H1 (cell line): ENCODE data around the gene PNRC2. TPM values are rescaled to one million over a fixed set of nuclear protein-coding genes. Genes with fewer than 3 reads are reported as not detected.

Experiments used
- CTCF ChIA-PET: fragments of 300-600 bp; sonication (Branson Sonifier 250); formaldehyde crosslinking; loops from one replicate; lab custom pipeline; 2021; ENCODE audit not compliant: partially characterized antibody; lab: Charles Lee
- POLR2A ChIA-PET: fragments of 300-600 bp; sonication (Branson Sonifier 250); formaldehyde crosslinking; loops from one replicate; lab custom pipeline; 2021; ENCODE audit warnings: inconsistent platforms; ENCODE audit not compliant: partially characterized antibody; lab: Charles Lee
- DNase-seq, 2 experiments: peaks; one replicate each; pipeline versions ENCODE4 v3.0.0 to v3.0.0-alpha.2; 2010 to 2022; ENCODE audit warnings: low spot score in 2 of 2, low read depth in 1 of 2, mixed read lengths in 1 of 2
- FAIRE-seq: peaks from 2 replicates; lab custom pipeline; 2011; peaks lifted over from hg19 to GRCh38; lab: Jason Lieb, UNC
- H2AFZ ChIP-seq: 2 replicates; pipeline ENCODE4 v1.8.1; 2012; ENCODE audit warnings: low read length, inconsistent platforms
- H2AK5ac ChIP-seq: 2 replicates; pipeline ENCODE4 v1.6.1; 2013; ENCODE audit warnings: low read depth, low read length
- H2BK120ac ChIP-seq: replicated peaks from 2 replicates; pipeline ENCODE3; 2013; ENCODE audit warnings: low read depth, low read length, inconsistent platforms
- H2BK12ac ChIP-seq: 2 replicates; pipeline ENCODE4 v1.6.1; 2013; ENCODE audit warnings: low read depth, low read length
- H2BK15ac ChIP-seq: 2 replicates; pipeline ENCODE4 v1.6.1; 2013; ENCODE audit warnings: low read length
- H2BK20ac ChIP-seq: 2 replicates; pipeline ENCODE4 v1.6.1; 2013; ENCODE audit warnings: low read length
- H2BK5ac ChIP-seq: 2 replicates; pipeline ENCODE4 v1.6.1; 2013; ENCODE audit warnings: low read depth, low read length
- H3K14ac ChIP-seq: 2 replicates; pipeline ENCODE4 v1.6.1; 2013; ENCODE audit warnings: inconsistent platforms; ENCODE audit not compliant: insufficient read length
- H3K18ac ChIP-seq: 2 replicates; pipeline ENCODE4 v1.6.1; 2013; ENCODE audit warnings: low read length; ENCODE audit errors: extremely low read depth
- H3K23ac ChIP-seq: 2 replicates; pipeline ENCODE4 v1.6.1; 2013; ENCODE audit warnings: inconsistent platforms; ENCODE audit not compliant: insufficient read length
- H3K23me2 ChIP-seq: 2 replicates; pipeline ENCODE4 v1.6.1; 2013; ENCODE audit warnings: low read depth, low read length
- H3K27ac ChIP-seq: 2 replicates; pipeline ENCODE4 v1.6.1; 2011; ENCODE audit warnings: low read depth, low read length, inconsistent platforms
- H3K27me3 ChIP-seq, 4 experiments: replicated peaks in 1 of 4; 1 replicate in 1 of 4; 2 replicates in 3 of 4; pipeline versions ENCODE4 v1.6.1 to v1.8.1; 2011 to 2013; ENCODE audit warnings: low read length in 3 of 4, mild to moderate bottlenecking in 3 of 4, inconsistent platforms in 2 of 4, mixed read lengths in 2 of 4, moderate library complexity in 1 of 4; ENCODE audit not compliant: control insufficient read depth in 3 of 4, insufficient read depth in 3 of 4; ENCODE audit errors: extremely low read depth in 1 of 4
- H3K36me3 ChIP-seq, 4 experiments: 2 replicates each; pipeline versions ENCODE4 v1.6.1 to v1.8.1; 2011 to 2013; ENCODE audit warnings: mild to moderate bottlenecking in 4 of 4, low read length in 3 of 4, moderate library complexity in 2 of 4, control low read depth in 1 of 4, inconsistent platforms in 1 of 4; ENCODE audit not compliant: insufficient read depth in 4 of 4, control insufficient read depth in 2 of 4
- H3K4ac ChIP-seq: replicated peaks from 2 replicates; pipeline ENCODE3; 2013; ENCODE audit warnings: low read length, low read depth, mixed read lengths, inconsistent platforms; ENCODE audit not compliant: insufficient read length
- H3K4me1 ChIP-seq, 4 experiments: replicated peaks in 1 of 4; 1 replicate in 1 of 4; 2 replicates in 3 of 4; pipeline versions ENCODE4 v1.6.1 to v1.8.1; 2011 to 2013; ENCODE audit warnings: low read length in 3 of 4, inconsistent platforms in 2 of 4, mixed read lengths in 1 of 4; ENCODE audit not compliant: insufficient read depth in 4 of 4, control insufficient read depth in 3 of 4
- H3K4me2 ChIP-seq, 2 experiments: 2 replicates each; pipeline versions ENCODE4 v1.6.1 to v1.8.1; 2011 to 2013; ENCODE audit warnings: low read depth in 2 of 2, low read length in 2 of 2, control low read depth in 1 of 2, inconsistent platforms in 1 of 2, mild to moderate bottlenecking in 1 of 2; ENCODE audit not compliant: insufficient read depth in 1 of 2
- H3K4me3 ChIP-seq, 4 experiments: fragments of 200-600, 300-600 bp in 1 of 4; sonication (generic), shearing (Covaris generic), sonication (Bioruptor Twin) in 1 of 4; 2 replicates each; pipeline versions ENCODE4 v1.5.1 to v1.8.1; 2011 to 2016; ENCODE audit warnings: low read length in 4 of 4, low read depth in 3 of 4, control low read depth in 2 of 4, inconsistent platforms in 2 of 4, mild to moderate bottlenecking in 2 of 4, mixed read lengths in 1 of 4, moderate library complexity in 1 of 4; ENCODE audit not compliant: insufficient read depth in 2 of 4; ENCODE audit errors: extremely low read depth in 1 of 4
- H3K56ac ChIP-seq: replicated peaks from 2 replicates; pipeline ENCODE3; 2013; ENCODE audit warnings: low read depth, mild to moderate bottlenecking, mixed read lengths, low read length, inconsistent platforms; ENCODE audit not compliant: insufficient read length
- H3K79me1 ChIP-seq: 2 replicates; pipeline ENCODE4 v1.6.1; 2013; ENCODE audit warnings: low read depth, low read length, control low read depth
- H3K79me2 ChIP-seq, 2 experiments: 2 replicates each; pipeline versions ENCODE4 v1.6.1 to v1.8.1; 2012 to 2013; ENCODE audit warnings: low read length in 2 of 2, mild to moderate bottlenecking in 2 of 2, inconsistent platforms in 1 of 2; ENCODE audit not compliant: insufficient read depth in 2 of 2, control insufficient read depth in 1 of 2
- H3K9ac ChIP-seq, 4 experiments: replicated peaks in 1 of 4; 1 replicate in 1 of 4; 2 replicates in 3 of 4; pipeline versions ENCODE4 v1.6.1 to v1.8.1; 2011 to 2013; ENCODE audit warnings: low read depth in 3 of 4, low read length in 3 of 4, control low read depth in 2 of 4, mild to moderate bottlenecking in 2 of 4, moderate library complexity in 2 of 4, inconsistent platforms in 1 of 4; ENCODE audit errors: extremely low read depth in 1 of 4
- H3K9me3 ChIP-seq, 2 experiments: 2 replicates each; pipeline versions ENCODE4 v1.6.1 to v1.8.1; 2012 to 2013; ENCODE audit warnings: mild to moderate bottlenecking in 2 of 2, moderate library complexity in 2 of 2, control low read depth in 1 of 2, inconsistent platforms in 1 of 2, low read depth in 1 of 2, low read length in 1 of 2, mixed read lengths in 1 of 2; ENCODE audit not compliant: insufficient read depth in 2 of 2
- H4K20me1 ChIP-seq, 2 experiments: replicated peaks in 1 of 2; 2 replicates each; pipeline versions ENCODE3 to v1.8.1; 2011 to 2013; ENCODE audit warnings: inconsistent platforms in 2 of 2, low read length in 2 of 2, mild to moderate bottlenecking in 1 of 2; ENCODE audit not compliant: insufficient read depth in 2 of 2, control insufficient read depth in 1 of 2
- H4K5ac ChIP-seq: 2 replicates; pipeline ENCODE4 v1.6.1; 2013; ENCODE audit warnings: low read length, low read depth, mixed read lengths, inconsistent platforms; ENCODE audit not compliant: insufficient read length
- H4K8ac ChIP-seq: 2 replicates; pipeline ENCODE4 v1.8.0; 2013; ENCODE audit warnings: mild to moderate bottlenecking, moderate library complexity, low read length, inconsistent platforms; ENCODE audit not compliant: insufficient read depth; ENCODE audit errors: extremely low read depth
- H4K91ac ChIP-seq: replicated peaks from 2 replicates; pipeline ENCODE3; 2013; ENCODE audit warnings: low read length, mixed read lengths, inconsistent platforms; ENCODE audit not compliant: insufficient read length
- SUZ12 ChIP-seq: fragments of 200-600 bp; sonication (generic); IDR thresholded peaks from 2 replicates; pipeline ENCODE4 v1.6.1; 2012; ENCODE audit warnings: mild to moderate bottlenecking, inconsistent platforms, low read length, moderate library complexity, mixed read lengths
- WGBS, 2 experiments: shearing (Covaris generic) in 1 of 2; methylation state at CpG; one replicate each; pipeline versions ENCODE4 v1.1.6 to v1.1.7; 2013 to 2015; ENCODE audit warnings: low lambda C conversion rate in 2 of 2, mixed read lengths in 2 of 2, inconsistent platforms in 1 of 2, low coverage in 1 of 2, missing lambda C conversion rate in 1 of 2; ENCODE audit not compliant: insufficient replicate concordance in 2 of 2, insufficient coverage in 1 of 2, insufficient read length in 1 of 2; ENCODE audit errors: extremely low coverage in 1 of 2, missing lambda C conversion rate in 1 of 2; 5-methylcytosine and 5-hydroxymethylcytosine counted together
- polyA plus RNA-seq, 7 experiments: library from polyadenylated mRNA; depleted of rRNA in 3 of 7; stranded (reverse) in 5 of 7; unstranded in 2 of 7; fragments of >200 nt in 5 of 7; fragments of 200-250 nt in 2 of 7; gene quantifications; 1 replicate in 5 of 7; 2 replicates in 1 of 7; 4 replicates in 1 of 7; pipeline versions ENCODE4 v1.2.1 to v1.2.3, GENCODE V29; 2011 to 2013; ENCODE audit warnings: missing spikeins in 2 of 7, mixed read lengths in 2 of 7
- total RNA-seq: library from RNA; stranded (reverse); fragmentation: NEBNext Ultra II Directional; extraction: Animal tissue kit (Norgen Biotek cat#: 25700); gene quantifications from 2 replicates; pipeline ENCODE4 v1.2.1, GENCODE V29; 2021

The PNRC2 gene
- total and polyA plus RNA-seq, 2 of the 8 experiments (the other 6 are each of a cell fraction or from before 2014, with no cell fraction given) = 57.5 to 147 TPM

DNA sequence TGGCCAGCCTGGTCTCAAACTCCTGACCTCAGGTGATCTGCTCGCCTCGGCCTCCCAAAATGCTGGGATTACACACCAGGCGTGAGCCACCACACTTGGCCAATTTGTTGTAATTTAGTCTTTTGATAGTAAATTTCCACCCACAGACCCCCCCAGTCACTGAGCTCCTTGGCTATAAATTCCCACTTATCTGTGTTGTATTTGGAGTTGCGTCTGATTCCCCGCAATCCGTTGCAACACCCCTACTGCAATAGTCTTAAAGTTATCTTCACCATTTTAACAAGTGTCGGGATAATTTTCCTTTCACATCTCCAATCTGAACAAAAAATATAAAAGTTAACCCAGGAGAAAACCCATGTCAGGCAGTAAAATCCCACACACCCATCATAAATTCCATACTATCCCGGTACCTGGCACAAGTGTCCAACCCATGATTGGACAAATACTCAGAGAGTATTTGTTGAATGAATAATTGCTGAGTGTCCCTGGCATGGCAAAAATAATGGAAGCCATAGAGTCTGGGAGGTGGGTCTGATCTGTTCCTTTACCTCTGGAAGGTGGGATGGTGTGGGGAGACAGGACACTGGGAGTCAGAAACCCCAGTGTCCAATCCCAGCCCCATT lies 37.2 kb upstream of the PNRC2 start:
- no peak overlapping the region for H2BK12ac ChIP-seq
- H3K56ac ChIP-seq = no peak overlapping the region
- no peak overlapping the region for H3K4me2 ChIP-seq
- no peak overlapping the region for H3K18ac ChIP-seq
- H3K36me3 ChIP-seq = no peaks in the 10 kb centered on the region
- H3K23me2 ChIP-seq = no peaks in the 10 kb centered on the region
- H3K27ac ChIP-seq = no peak overlapping the region
- H3K9ac ChIP-seq = no peak overlapping the region
- no peaks in the 10 kb centered on the region for H3K79me1 ChIP-seq
- no peak overlapping the region for H2BK120ac ChIP-seq
- ChIA-PET POLR2A (no interaction called here), CTCF (no interaction called here)
- 92% methylated on average over 8 of the region's 8 CpGs; no CpG with 5 or more reads in 1 of the 2 experiments for WGBS, 2 experiments
- FAIRE-seq = no peak
- H3K9me3 ChIP-seq = no peaks in the 10 kb centered on the region
- no peak overlapping the region for H3K4me3 ChIP-seq
- H3K4ac ChIP-seq = no peak overlapping the region
- H4K20me1 ChIP-seq = no peaks in the 10 kb centered on the region
- H3K27me3 ChIP-seq = no peaks in the 10 kb centered on the region
- no peak overlapping the region for H2AK5ac ChIP-seq
- H4K8ac ChIP-seq = no peak overlapping the region
- no peak overlapping the region for H2BK15ac ChIP-seq
- H4K5ac ChIP-seq = no peak overlapping the region
- no peak overlapping the region for H2BK20ac ChIP-seq
- no peaks in the 10 kb centered on the region for H3K79me2 ChIP-seq
- no peaks in the 10 kb centered on the region for H3K4me1 ChIP-seq
- no peak for DNase-seq
- H3K23ac ChIP-seq = no peak overlapping the region
- no peak overlapping the region for H2BK5ac ChIP-seq
- H3K14ac ChIP-seq = no peak overlapping the region
- no peak overlapping the region for H2AFZ ChIP-seq
- no peak overlapping the region for H4K91ac ChIP-seq
- no peak for TF ChIP-seq SUZ12
